Right lobe of liver (tissue), 4 donors: ENCODE results near the gene ASCC3.

ENCODE experiments used
- CTCF ChIP-seq, 4 donors: fragments of 200-600 bp in 3 of 4; fragments of 450-650 bp in 1 of 4; IDR thresholded peaks; one replicate each; pipeline versions ENCODE4 v1.5.1 to v1.8.0; 2016 to 2022; ENCODE audit warnings: antibody characterized with exemption in 4 of 4, mild to moderate bottlenecking in 2 of 4
- POLR2A ChIP-seq: fragments of 450-650 bp; IDR thresholded peaks from one replicate; pipeline ENCODE4 v1.6.1; 2017; ENCODE audit warnings: antibody characterized with exemption, mild to moderate bottlenecking
- donor health status: DM: no; HTN: no; CAD: no.
- donor health status: DM: no; HTN: no; CAD: no.
- donor health status: DM: no; HTN: yes; CAD: no.

GRCh38 chr6:100889351-100889750 lies 8.2 kb upstream of the ASCC3 start:
- TF ChIP-seq CTCF (IDR thresholded peaks at IDR 0.05) (no peak), POLR2A (no peak)
